ENCODE data around the gene TMEM69.
"Not testable (repeated sequence)": the region's sequence is repeated elsewhere in the genome, so short reads cannot be mapped to it uniquely, and the experiment has no call there.

Gene TMEM69

GRCh38 chr1:45739641-45740156 is 51.7 kb downstream of the TMEM69 start:
- not testable (repeated sequence) for ATAC-seq

Data from activated CD4-positive, CD25-positive, alpha-beta regulatory T cell treated with anti-CD3 and anti-CD28 coated beads, Interleukin-2, amount 50 U/mL, for 24 hours (primary cell).